Gastrocnemius medialis (tissue), 4 donors: ENCODE results near the gene NUS1. TPM values are rescaled to one million over a fixed set of nuclear protein-coding genes. Genes with fewer than 3 reads are reported as not detected.
"Not testable (repeated sequence)": the region's sequence is repeated elsewhere in the genome, so short reads cannot be mapped to it uniquely, and the experiment has no call there.

Experiments used
- ATAC-seq, 2 donors: fragments of 150-250 bp; one replicate each; pipeline ENCODE4 v1.9.1; 2016
- DNase-seq, 2 donors: peaks; one replicate each; pipeline ENCODE4 v3.0.0-alpha.2; 2019
- H3K27ac ChIP-seq, 4 donors: fragments of 200-600 bp; sonication (generic); 1 replicate in 1 of 4; 2 replicates in 3 of 4; pipeline ENCODE4 v1.5.1; 2016 to 2018; ENCODE audit warnings: mild to moderate bottlenecking in 2 of 4, moderate library complexity in 1 of 4
- H3K27me3 ChIP-seq, 3 donors: fragments of 200-600 bp; sonication (generic) in 2 of 3; 1 replicate in 1 of 3; 2 replicates in 2 of 3; pipeline versions ENCODE4 v1.5.1 to v1.6.0; 2016 to 2019; ENCODE audit warnings: mild to moderate bottlenecking in 1 of 3, moderate library complexity in 1 of 3
- H3K36me3 ChIP-seq, 2 donors: fragments of 200-600 bp; sonication (generic) in 1 of 2; one replicate each; pipeline ENCODE4 v1.5.1; 2017 to 2018
- H3K4me1 ChIP-seq, 2 donors: fragments of 200-600 bp; sonication (generic) in 1 of 2; one replicate each; pipeline ENCODE4 v1.5.1; 2016 to 2017; ENCODE audit warnings: mild to moderate bottlenecking in 2 of 2
- H3K4me3 ChIP-seq, 4 donors: fragments of 200-600 bp; sonication (generic) in 3 of 4; 1 replicate in 1 of 4; 2 replicates in 3 of 4; pipeline ENCODE4 v1.5.1; 2016 to 2019; ENCODE audit warnings: mild to moderate bottlenecking in 2 of 4
- H3K9me3 ChIP-seq, 3 donors: fragments of 200-600 bp; sonication (generic) in 2 of 3; 1 replicate in 1 of 3; 2 replicates in 2 of 3; pipeline ENCODE4 v1.5.1; 2016 to 2019
- CTCF ChIP-seq, 5 experiments: fragments of 450-650 bp in 3 of 5; fragments of 200-600 bp in 2 of 5; sonication (generic) in 2 of 5; IDR thresholded peaks in 4 of 5; conservative IDR thresholded peaks in 1 of 5; 1 replicate in 4 of 5; 2 replicates in 1 of 5; pipeline ENCODE4 v1.5.1; 2016 to 2019; ENCODE audit warnings: antibody characterized with exemption in 5 of 5, mild to moderate bottlenecking in 3 of 5, moderate library complexity in 3 of 5
- POLR2A ChIP-seq, 2 donors: fragments of 450-650 bp; IDR thresholded peaks; one replicate each; pipeline ENCODE4 v1.6.1; 2017; ENCODE audit warnings: antibody characterized with exemption in 2 of 2, mild to moderate bottlenecking in 2 of 2, moderate library complexity in 2 of 2
- in situ Hi-C, 4 donors: fragments of 200-750 bp; cut with MboI; loops; one replicate each; pipeline versions ENCODE4 v1.15.0 to v1.8.0; 2017; ENCODE audit warnings: low sequenced_read_pairs in 4 of 4
- intact Hi-C: fragments of 100-400 bp; cut with DNase I; formaldehyde crosslinking; loops from one replicate; pipeline ENCODE4 v1.15.1; 2023; ENCODE audit warnings: low total_unique reads
- total RNA-seq, 4 donors: library from RNA; depleted of rRNA; stranded (reverse); fragments of >200 nt; gene quantifications; one replicate each; pipeline versions ENCODE4 v1.1.0 to v1.2.3, GENCODE V29; 2016

NUS1 gene
- total RNA-seq, 4 donors from 2014 or later, result 7.1 to 10.5 (median 7.6) TPM

- H3K4me1 ChIP-seq, result peaks cover 30 to 43% of the 10 kb centered on the region in 2 donors
Observed at GRCh38 chr6:117684749-117685148, 9.5 kb downstream of the NUS1 start.

GRCh38 chr6:117685359-117685758, 10.1 kb downstream of the NUS1 start:
- no peak for DNase-seq
- no peak for ATAC-seq
- H3K9me3 ChIP-seq, result no peaks in the 10 kb centered on the region
- H3K36me3 ChIP-seq, result no peaks in the 10 kb centered on the region
- intact Hi-C loops (no loop called here), in situ Hi-C loops (no loop called here)
- TF ChIP-seq POLR2A (IDR thresholded peaks at IDR 0.05) (no peak), CTCF (IDR thresholded peaks at IDR 0.05 in 4 of 5, conservative IDR thresholded peaks at IDR 0.05 in 1 of 5) (no peak)
- H3K27me3 ChIP-seq, result no peaks in the 10 kb centered on the region
- peaks cover 30 to 37% of the 10 kb centered on the region in 2 donors for H3K4me1 ChIP-seq
- H3K4me3 ChIP-seq, result no peak overlapping the region
- H3K27ac ChIP-seq, result no peak overlapping the region

More at GRCh38 chr6:117684749-117685148, 9.5 kb downstream of the NUS1 start:
- DNase-seq (no peak), ATAC-seq (no peak)
- H3K27me3 ChIP-seq, result no peaks in the 10 kb centered on the region
- TF ChIP-seq POLR2A (IDR thresholded peaks at IDR 0.05), result no peak
- TF ChIP-seq CTCF (IDR thresholded peaks at IDR 0.05 in 4 of 5, conservative IDR thresholded peaks at IDR 0.05 in 1 of 5), result no peak
- no peak overlapping the region for H3K27ac ChIP-seq
- no peak overlapping the region for H3K4me3 ChIP-seq
- intact Hi-C loops, result no loop called here
- no peaks in the 10 kb centered on the region for H3K9me3 ChIP-seq
- in situ Hi-C loops, result no loop called here
- H3K36me3 ChIP-seq, result no peaks in the 10 kb centered on the region

GRCh38 chr6:117687021-117687648, 11.9 kb downstream of the NUS1 start:
- in situ Hi-C loops (no loop called here), intact Hi-C loops (no loop called here)
- TF ChIP-seq POLR2A (IDR thresholded peaks at IDR 0.05) (no peak), CTCF (IDR thresholded peaks at IDR 0.05 in 4 of 5, conservative IDR thresholded peaks at IDR 0.05 in 1 of 5) (no peak)
- ATAC-seq (no peak), DNase-seq (no peak)
- Histone ChIP-seq H3K9me3 (no peaks in the 10 kb centered on the region), H3K27me3 (no peaks in the 10 kb centered on the region), H3K4me1 (peaks cover 17 to 21% of the 10 kb centered on the region in 2 donors), H3K27ac (no peak overlapping the region), H3K4me3 (no peak overlapping the region), H3K36me3 (no peaks in the 10 kb centered on the region)

GRCh38 chr6:117689584-117689983, 14.3 kb downstream of the NUS1 start:
- H3K27ac ChIP-seq, H3K4me3 ChIP-seq, H3K27me3 ChIP-seq, intact Hi-C loops, H3K4me1 ChIP-seq, H3K9me3 ChIP-seq, ATAC-seq, in situ Hi-C loops, DNase-seq: not testable (repeated sequence)
- peaks cover 0 to 12% of the 10 kb centered on the region in 2 donors for H3K36me3 ChIP-seq

- TF ChIP-seq POLR2A (IDR thresholded peaks at IDR 0.05) (no peak), CTCF (IDR thresholded peaks at IDR 0.05 in 4 of 5, conservative IDR thresholded peaks at IDR 0.05 in 1 of 5) (no peak)
- no peak for DNase-seq
- intact Hi-C loops, result no loop called here
Observed at GRCh38 chr6:117706504-117706903, 31.2 kb downstream of the NUS1 start.

GRCh38 chr6:117706936-117707509, 31.8 kb downstream of the NUS1 start:
- H3K27ac ChIP-seq, result not testable (repeated sequence)

More at GRCh38 chr6:117706504-117706903, 31.2 kb downstream of the NUS1 start:
- H3K27me3 ChIP-seq, result no peaks in the 10 kb centered on the region
- no peak overlapping the region for H3K27ac ChIP-seq
- no peak overlapping the region for H3K4me3 ChIP-seq
- H3K4me1 ChIP-seq, result no peaks in the 10 kb centered on the region
- in situ Hi-C loops, result no loop called here
- no peak for ATAC-seq
- no peaks in the 10 kb centered on the region for H3K9me3 ChIP-seq
- peaks cover 0 to 39% of the 10 kb centered on the region in 2 donors for H3K36me3 ChIP-seq

More at GRCh38 chr6:117706936-117707509, 31.8 kb downstream of the NUS1 start:
- H3K9me3 ChIP-seq, H3K27me3 ChIP-seq, H3K4me1 ChIP-seq, intact Hi-C loops, ATAC-seq, H3K4me3 ChIP-seq, in situ Hi-C loops, DNase-seq: not testable (repeated sequence)
- peaks cover 0 to 39% of the 10 kb centered on the region in 2 donors for H3K36me3 ChIP-seq
